Measurements from ENCODE around the gene CTSC. TPM values are rescaled to one million over a fixed set of nuclear protein-coding genes. Genes with fewer than 3 reads are reported as not detected.
A peak's percentile ranks its signal among the peaks of the same experiment; 100 is the strongest.

Gene CTSC
- total and polyA plus RNA-seq, 9 of the 15 experiments (the other 6 are each of a cell fraction or from before 2014, with no cell fraction given) = 113 to 403 (median 187) TPM

DNA sequence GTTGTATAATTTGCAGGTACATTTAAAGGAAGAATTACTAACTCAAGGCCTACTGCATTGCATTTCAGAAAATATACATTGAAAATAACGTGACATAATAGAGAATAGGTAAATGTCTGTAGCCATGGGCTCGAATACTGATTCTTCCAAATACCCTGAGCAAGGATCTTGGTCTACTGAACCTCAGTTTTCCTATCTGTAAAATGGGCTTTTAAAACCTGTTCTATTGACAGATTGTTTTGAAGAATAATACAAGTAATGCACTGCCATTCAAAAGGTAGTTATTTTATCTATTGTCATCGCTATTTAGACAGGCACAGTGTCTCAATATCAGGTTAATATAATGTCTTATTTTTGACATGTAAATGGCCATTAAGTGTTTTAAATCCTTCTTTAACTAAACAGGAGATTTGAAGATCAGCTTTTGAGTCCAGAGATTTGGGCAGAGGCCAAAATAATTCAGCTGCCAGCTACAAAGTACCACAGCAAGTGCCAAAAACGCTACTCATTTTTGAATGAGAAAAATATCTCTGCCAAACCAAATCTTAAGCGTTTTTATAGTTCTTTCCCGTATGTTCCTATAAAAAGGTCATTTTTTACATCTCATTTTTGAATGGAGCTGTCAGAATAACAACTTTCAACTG is 56.7 kb downstream of the CTSC start:
- intact Hi-C loops (cut with micrococcal nuclease) = loop anchor here (5.0 to 10.0 kb wide), 2 partner anchors 178 to 926 kb away; no protein-coding TSS in a partner anchor
- Histone ChIP-seq H3K36me3 (ENCODE audit: control insufficient read depth, insufficient read depth, low read length) (peaks cover 40% of the 10 kb centered on the region), H3K9me1 (ENCODE audit: control insufficient read depth, insufficient read depth, low read length) (no peaks in the 10 kb centered on the region), H3K27me3 (ENCODE audit: control insufficient read depth in 2 of 2, insufficient read depth in 2 of 2, low read length in 2 of 2) (no peaks in the 10 kb centered on the region), H4K20me1 (replicated peaks; ENCODE audit: control insufficient read depth, insufficient read depth, low read length) (no peaks in the 10 kb centered on the region), H3K4me3 (no peak overlapping the region), H3K4me1 (replicated peaks in 1 of 2; ENCODE audit: control insufficient read depth in 2 of 2, insufficient read depth in 2 of 2, low read length in 2 of 2) (no peaks in the 10 kb centered on the region), H3K9ac (ENCODE audit: insufficient read depth in 1 of 2, low read depth in 2 of 2, low read length in 2 of 2) (no peak overlapping the region), H3K9me3 (replicated peaks; ENCODE audit: control insufficient read depth, insufficient read depth, low read depth, low read length) (no peaks in the 10 kb centered on the region), H2AFZ (ENCODE audit: low read depth, low read length) (no peak overlapping the region), H3K79me2 (ENCODE audit: control insufficient read depth, insufficient read depth, low read length) (no peaks in the 10 kb centered on the region), H3K4me2 (ENCODE audit: insufficient read depth, low read length) (no peak overlapping the region), H3K27ac (ENCODE audit: extremely low read depth, low read depth, low read length) (no peak overlapping the region)
- DNase-seq (ENCODE audit: extremely low read depth in 1 of 4, low spot score in 3 of 4) = no peak
- no peak for ATAC-seq
- POLR2A ChIA-PET = interaction anchor here (0.6 kb wide), 1 partner anchor 160 kb away, joined by 3 read pairs; no protein-coding TSS in a partner anchor
- in situ Hi-C loops (cut with MboI) = no loop called here
- TF ChIP-seq BCOR (IDR thresholded peaks at IDR 0.05) (peak; percentile 75; the same call in 1 of the 2 replicates), RBM25 (IDR thresholded peaks at IDR 0.05; ENCODE audit: low read depth, low read length, severe bottlenecking) (peak; percentile 98), ADNP (tag; IDR thresholded peaks at IDR 0.05) (0 out of 2 replicates have a peak, but pooled peaks have one; percentile 18)
- TF ChIP-seq, protein P1, sequence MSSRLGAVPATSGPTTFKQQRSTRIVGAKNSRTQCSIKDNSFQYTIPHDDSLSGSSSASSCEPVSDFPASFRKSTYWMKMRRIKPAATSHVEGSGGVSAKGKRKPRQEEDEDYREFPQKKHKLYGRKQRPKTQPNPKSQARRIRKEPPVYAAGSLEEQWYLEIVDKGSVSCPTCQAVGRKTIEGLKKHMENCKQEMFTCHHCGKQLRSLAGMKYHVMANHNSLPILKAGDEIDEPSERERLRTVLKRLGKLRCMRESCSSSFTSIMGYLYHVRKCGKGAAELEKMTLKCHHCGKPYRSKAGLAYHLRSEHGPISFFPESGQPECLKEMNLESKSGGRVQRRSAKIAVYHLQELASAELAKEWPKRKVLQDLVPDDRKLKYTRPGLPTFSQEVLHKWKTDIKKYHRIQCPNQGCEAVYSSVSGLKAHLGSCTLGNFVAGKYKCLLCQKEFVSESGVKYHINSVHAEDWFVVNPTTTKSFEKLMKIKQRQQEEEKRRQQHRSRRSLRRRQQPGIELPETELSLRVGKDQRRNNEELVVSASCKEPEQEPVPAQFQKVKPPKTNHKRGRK (tag; IDR thresholded peaks at IDR 0.05) = no peak
- 78% methylated on average over 6 of the region's 6 CpGs for WGBS (ENCODE audit: insufficient coverage, low coverage, missing lambda C conversion rate)
- no peak for FAIRE-seq
- CTCF ChIA-PET (ENCODE audit: low intra/inter-chr PET ratio) = no interaction called here
- no TSS peak for BruUV-seq (replicated peaks)

All from K562 (cell line).